OCI-LY1 (cell line): ENCODE measurements around the gene NNT.

Source experiments
- CTCF ChIP-seq: fragments of 200-600 bp; sonication (generic), shearing (Covaris generic); IDR thresholded peaks from 2 replicates; pipeline ENCODE4 v1.5.1; 2017; ENCODE audit warnings: mild to moderate bottlenecking, antibody characterized with exemption, low read length, moderate library complexity, mixed read lengths
- EZH2 ChIP-seq: fragments of 200-600 bp; sonication (generic), shearing (Covaris generic); IDR thresholded peaks from 2 replicates; pipeline ENCODE4 v1.8.0; 2017; ENCODE audit warnings: borderline replicate concordance, mixed run types, mild to moderate bottlenecking, antibody characterized with exemption, low read length, moderate library complexity, mixed read lengths

- no peak for TF ChIP-seq CTCF
- TF ChIP-seq EZH2 = no peak
These were observed 16.9 kb downstream of the NNT start for GRCh38 chr5:43619911-43620310.
